HepG2 (cell line): ENCODE results near the gene TMEM154. TPM values are rescaled to one million over a fixed set of nuclear protein-coding genes. Genes with fewer than 3 reads are reported as not detected.

Source experiments
- CHD4 ChIP-seq: fragments of 200-600 bp; sonication (generic); IDR thresholded peaks from 2 replicates; pipeline ENCODE4 v1.7.0; 2017; ENCODE audit warnings: mild to moderate bottlenecking, low read length, borderline replicate concordance
- NFRKB ChIP-seq: fragments of 450-650 bp; IDR thresholded peaks from 2 replicates; pipeline ENCODE4 v1.6.1; 2017
- POLR2AphosphoS2 ChIP-seq: IDR thresholded peaks from 2 replicates; pipeline ENCODE4 v1.6.1; 2011; ENCODE audit warnings: low read depth, low read length, improper control_type of control experiment
- PPARG ChIP-seq: conservative IDR thresholded peaks from 2 replicates; pipeline ENCODE4 v1.6.1; 2016; ENCODE audit warnings: missing biosample characterization, missing genetic modification reagents
- RFX5 ChIP-seq: IDR thresholded peaks from 2 replicates; pipeline ENCODE4 v1.6.1; 2011; ENCODE audit warnings: low read depth, low read length, improper control_type of control experiment
- polyA plus RNA-seq, 8 experiments: library from polyadenylated mRNA; depleted of rRNA in 3 of 8; stranded (reverse) in 7 of 8; unstranded in 1 of 8; fragments of >200 nt; fragmentation: Illumina TruSeq in 4 of 8; extraction: Trizol in 4 of 8; gene quantifications; 2 replicates each; pipeline versions ENCODE4 v1.2.1 to v1.2.3, GENCODE V29; 2011 to 2016; ENCODE audit warnings: low read depth in 4 of 8, missing spikeins in 1 of 8, mixed read lengths in 1 of 8; ENCODE audit not compliant: insufficient read depth in 1 of 8
- total RNA-seq, 5 experiments: library from RNA; depleted of rRNA; stranded (reverse); fragments of >200 nt; fragmentation: Illumina TruSeq; extraction: Trizol; gene quantifications; 2 replicates each; pipeline ENCODE4 v1.2.3, GENCODE V29; 2016; ENCODE audit warnings: low read depth in 1 of 5
- TF ChIP-seq, protein P1 (sequence below): sonication (generic); formaldehyde crosslinking; IDR thresholded peaks from 2 replicates; pipeline ENCODE4 v1.4.0; 2020; ENCODE audit warnings: missing genetic modification reagents, borderline replicate concordance
- TF ChIP-seq, protein P2 (sequence below): sonication (generic); formaldehyde crosslinking; IDR thresholded peaks from 2 replicates; pipeline ENCODE4 v1.9.0; 2021; ENCODE audit warnings: missing genetic modification reagents, borderline replicate concordance
- TF ChIP-seq, protein P3 (sequence below): sonication (generic); formaldehyde crosslinking; IDR thresholded peaks from 2 replicates; pipeline ENCODE4 v1.4.0; 2020; ENCODE audit warnings: missing genetic modification reagents

Gene TMEM154
- total and polyA plus RNA-seq, 2 of the 13 experiments (the other 11 are each of a cell fraction or from before 2014, with no cell fraction given), result 0.03 TPM; not detected in 1

DNA sequence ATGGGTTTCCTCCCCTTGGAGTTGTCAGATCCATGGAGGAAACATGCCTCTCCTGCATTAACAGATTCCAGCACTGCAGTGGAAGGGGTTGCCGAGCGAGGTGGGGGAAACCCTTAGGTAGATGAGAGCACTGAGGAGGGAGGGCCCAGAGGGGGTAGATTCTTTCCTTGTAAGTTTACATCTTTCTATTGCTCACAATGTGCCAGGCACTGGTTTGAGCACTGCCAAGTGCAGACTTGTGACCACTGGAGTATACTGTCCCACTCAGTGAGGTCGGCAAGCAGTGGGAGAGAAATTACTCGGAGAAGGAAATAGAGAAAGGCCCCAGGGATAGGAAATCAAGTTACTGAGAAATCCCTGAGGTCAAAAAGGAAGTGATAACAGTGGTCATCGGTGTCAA, 27.8 kb upstream of the TMEM154 start (continued):
- TF ChIP-seq, protein P1, sequence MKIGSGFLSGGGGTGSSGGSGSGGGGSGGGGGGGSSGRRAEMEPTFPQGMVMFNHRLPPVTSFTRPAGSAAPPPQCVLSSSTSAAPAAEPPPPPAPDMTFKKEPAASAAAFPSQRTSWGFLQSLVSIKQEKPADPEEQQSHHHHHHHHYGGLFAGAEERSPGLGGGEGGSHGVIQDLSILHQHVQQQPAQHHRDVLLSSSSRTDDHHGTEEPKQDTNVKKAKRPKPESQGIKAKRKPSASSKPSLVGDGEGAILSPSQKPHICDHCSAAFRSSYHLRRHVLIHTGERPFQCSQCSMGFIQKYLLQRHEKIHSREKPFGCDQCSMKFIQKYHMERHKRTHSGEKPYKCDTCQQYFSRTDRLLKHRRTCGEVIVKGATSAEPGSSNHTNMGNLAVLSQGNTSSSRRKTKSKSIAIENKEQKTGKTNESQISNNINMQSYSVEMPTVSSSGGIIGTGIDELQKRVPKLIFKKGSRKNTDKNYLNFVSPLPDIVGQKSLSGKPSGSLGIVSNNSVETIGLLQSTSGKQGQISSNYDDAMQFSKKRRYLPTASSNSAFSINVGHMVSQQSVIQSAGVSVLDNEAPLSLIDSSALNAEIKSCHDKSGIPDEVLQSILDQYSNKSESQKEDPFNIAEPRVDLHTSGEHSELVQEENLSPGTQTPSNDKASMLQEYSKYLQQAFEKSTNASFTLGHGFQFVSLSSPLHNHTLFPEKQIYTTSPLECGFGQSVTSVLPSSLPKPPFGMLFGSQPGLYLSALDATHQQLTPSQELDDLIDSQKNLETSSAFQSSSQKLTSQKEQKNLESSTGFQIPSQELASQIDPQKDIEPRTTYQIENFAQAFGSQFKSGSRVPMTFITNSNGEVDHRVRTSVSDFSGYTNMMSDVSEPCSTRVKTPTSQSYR (CRISPR knock-in tag), result no peak
- no peak for TF ChIP-seq CHD4
- TF ChIP-seq NFRKB, result no peak
- TF ChIP-seq RFX5, result no peak
- TF ChIP-seq, protein P2, sequence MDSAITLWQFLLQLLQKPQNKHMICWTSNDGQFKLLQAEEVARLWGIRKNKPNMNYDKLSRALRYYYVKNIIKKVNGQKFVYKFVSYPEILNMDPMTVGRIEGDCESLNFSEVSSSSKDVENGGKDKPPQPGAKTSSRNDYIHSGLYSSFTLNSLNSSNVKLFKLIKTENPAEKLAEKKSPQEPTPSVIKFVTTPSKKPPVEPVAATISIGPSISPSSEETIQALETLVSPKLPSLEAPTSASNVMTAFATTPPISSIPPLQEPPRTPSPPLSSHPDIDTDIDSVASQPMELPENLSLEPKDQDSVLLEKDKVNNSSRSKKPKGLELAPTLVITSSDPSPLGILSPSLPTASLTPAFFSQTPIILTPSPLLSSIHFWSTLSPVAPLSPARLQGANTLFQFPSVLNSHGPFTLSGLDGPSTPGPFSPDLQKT, result no peak
- TF ChIP-seq POLR2AphosphoS2, result no peak
- no peak for TF ChIP-seq PPARG (CRISPR knock-in tag)
- TF ChIP-seq, protein P3, sequence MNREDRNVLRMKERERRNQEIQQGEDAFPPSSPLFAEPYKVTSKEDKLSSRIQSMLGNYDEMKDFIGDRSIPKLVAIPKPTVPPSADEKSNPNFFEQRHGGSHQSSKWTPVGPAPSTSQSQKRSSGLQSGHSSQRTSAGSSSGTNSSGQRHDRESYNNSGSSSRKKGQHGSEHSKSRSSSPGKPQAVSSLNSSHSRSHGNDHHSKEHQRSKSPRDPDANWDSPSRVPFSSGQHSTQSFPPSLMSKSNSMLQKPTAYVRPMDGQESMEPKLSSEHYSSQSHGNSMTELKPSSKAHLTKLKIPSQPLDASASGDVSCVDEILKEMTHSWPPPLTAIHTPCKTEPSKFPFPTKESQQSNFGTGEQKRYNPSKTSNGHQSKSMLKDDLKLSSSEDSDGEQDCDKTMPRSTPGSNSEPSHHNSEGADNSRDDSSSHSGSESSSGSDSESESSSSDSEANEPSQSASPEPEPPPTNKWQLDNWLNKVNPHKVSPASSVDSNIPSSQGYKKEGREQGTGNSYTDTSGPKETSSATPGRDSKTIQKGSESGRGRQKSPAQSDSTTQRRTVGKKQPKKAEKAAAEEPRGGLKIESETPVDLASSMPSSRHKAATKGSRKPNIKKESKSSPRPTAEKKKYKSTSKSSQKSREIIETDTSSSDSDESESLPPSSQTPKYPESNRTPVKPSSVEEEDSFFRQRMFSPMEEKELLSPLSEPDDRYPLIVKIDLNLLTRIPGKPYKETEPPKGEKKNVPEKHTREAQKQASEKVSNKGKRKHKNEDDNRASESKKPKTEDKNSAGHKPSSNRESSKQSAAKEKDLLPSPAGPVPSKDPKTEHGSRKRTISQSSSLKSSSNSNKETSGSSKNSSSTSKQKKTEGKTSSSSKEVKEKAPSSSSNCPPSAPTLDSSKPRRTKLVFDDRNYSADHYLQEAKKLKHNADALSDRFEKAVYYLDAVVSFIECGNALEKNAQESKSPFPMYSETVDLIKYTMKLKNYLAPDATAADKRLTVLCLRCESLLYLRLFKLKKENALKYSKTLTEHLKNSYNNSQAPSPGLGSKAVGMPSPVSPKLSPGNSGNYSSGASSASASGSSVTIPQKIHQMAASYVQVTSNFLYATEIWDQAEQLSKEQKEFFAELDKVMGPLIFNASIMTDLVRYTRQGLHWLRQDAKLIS, result no peak
- TF ChIP-seq, all 625 proteins: peak for 0
